Stimulated activated CD4-positive, alpha-beta T cell treated with anti-CD3 and anti-CD28 coated beads, Interleukin-12 subunit alpha, Interleukin-12 subunit beta, amount 100 ng/mL, for 4 hours (primary cell): ENCODE results near the gene WWC2.

ENCODE experiments used
- DNase-seq: peaks from one replicate; pipeline ENCODE4 v3.0.0-alpha.2; 2020

Gene WWC2

DNA sequence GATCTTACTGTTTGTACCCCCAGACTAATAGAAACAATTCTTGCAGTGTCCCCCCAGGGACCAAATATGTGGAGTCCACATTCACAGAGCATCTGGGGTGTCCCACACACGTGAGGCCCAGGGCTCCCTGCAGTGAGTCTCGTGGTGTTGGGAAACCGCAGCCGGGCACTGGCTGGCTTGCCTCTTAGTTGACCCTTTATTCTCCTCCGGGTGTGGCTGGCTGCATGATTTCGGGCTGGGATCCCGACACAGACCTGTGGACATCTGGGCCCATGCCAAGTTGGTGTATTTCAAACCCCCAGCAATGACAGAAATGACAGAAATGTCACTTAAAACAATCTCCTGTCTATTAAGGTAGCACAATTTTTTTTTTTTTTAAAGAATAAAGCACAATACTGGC is 238.8 kb downstream of the WWC2 start:
- DNase-seq = no peak

DNA sequence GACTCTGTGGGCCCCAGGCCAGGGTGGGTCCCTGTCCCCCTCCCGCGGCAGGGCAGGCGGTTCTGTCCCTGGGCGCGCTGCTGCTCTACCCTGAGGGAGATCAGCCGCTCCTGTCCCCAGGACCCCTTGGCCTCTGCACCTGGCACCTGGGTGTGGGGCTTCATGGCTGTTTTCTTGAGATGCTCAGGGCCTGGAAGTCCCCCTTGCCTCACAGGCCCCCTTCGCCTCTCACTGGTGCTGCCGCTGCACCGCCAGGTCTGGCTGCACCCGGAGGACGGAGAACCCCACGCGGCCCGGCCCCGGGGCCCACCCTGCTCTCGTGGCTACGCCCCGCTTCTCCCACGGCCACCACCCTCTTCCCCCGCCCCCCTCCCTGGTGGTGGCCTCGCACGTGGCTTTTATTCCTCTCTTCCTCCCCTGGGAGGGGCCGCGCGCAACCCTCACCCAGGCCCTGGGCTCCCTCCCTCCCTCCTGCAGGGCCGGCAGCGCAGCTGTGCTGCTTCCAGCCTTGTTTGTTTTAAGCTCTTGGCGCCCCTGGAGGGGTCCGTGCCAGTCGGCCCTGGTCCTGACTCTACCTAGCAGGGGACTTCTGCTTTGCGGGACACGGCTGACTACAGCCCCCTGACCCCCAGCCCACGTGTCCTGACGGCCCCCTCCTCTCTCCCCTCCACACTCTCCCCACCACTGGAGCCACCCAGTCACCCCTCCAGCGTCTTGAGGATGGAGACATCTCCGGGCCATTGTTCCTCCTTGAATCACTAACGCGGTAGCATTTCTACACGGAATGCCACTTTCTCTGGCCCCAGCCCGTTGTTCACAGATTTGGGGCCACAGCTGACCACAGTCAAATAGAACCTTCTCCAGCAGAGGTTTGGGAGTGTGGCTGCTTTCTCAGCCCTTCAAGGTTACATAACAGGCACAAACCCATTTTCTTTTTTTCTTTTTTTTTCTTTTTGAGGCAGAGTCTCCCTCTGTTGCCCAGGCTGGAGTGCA is 243.8 kb downstream of the WWC2 start:
- DNase-seq = no peak

DNA sequence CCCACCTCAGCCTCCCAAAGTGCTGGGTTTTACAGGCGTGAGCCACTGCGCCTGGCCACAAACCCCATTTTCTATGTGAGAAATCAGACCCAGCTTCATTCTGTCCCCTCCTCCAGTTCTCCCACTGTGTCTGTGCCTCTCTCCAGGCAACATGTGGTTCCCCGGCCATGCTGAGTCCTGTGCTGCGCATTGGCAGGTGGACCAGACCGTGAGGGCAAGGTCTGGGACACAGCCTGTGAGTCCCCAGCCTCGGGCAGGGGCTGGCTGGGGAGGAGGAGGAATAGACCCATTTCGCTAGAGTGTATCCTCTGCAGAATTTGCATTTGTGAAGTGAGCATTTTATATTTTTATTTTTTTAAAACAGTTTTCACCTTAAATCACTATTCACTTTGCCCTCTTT is 244.7 kb downstream of the WWC2 start:
- no peak for DNase-seq

DNA sequence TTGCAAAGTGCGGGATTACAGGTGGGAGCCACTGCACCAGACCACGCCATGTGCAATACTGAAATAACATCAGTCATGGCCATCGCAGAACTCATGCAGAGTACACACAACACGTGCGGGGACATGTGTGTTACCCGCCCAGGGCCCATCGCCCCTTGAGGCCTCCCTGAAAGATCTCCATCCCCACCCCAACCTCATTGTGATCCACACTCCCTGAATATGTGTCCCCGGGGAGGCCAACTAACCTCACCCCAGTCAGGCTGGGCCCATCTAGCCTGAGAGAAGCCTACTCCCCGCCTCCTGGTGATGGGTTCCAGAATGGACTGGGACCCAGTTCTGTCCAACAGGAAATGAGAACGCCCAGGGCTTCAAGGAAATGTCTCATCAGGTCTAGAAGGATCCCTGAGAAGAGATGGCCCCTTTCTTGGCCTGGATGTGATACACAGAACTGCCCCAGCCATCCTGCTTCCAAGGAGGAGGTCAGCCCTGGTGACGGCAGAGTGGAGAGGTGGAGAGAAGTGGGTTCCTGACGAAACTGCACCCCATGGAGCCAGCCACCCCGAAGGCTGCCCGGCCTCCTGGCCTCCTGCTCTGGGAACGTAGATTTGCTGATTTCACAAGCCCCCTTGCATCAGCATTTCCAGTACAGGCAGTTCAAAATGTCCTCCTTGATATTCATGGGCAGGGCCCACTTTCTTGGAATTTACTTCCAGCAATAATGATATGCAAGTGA is 245.6 kb downstream of the WWC2 start:
- DNase-seq = no peak

DNA sequence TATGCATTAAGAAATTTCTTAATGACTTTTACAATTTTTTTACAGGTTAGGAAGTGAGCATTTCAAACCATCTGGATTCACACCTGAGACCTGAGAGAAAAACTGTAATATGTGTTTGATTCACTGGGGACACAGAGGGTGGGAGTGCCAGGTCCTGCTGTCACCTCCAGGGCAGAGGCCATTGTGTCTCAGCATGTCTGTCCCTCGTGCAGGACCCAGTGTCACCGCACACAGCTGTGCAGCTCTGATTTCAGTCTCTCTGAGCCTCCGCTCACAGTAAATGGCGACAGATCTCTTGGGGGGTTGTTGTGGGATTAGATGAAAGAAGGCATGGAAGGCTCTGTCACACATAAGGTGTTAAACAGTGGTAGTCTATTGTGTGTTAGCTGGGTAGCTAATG is 246.2 kb downstream of the WWC2 start:
- DNase-seq = no peak

DNA sequence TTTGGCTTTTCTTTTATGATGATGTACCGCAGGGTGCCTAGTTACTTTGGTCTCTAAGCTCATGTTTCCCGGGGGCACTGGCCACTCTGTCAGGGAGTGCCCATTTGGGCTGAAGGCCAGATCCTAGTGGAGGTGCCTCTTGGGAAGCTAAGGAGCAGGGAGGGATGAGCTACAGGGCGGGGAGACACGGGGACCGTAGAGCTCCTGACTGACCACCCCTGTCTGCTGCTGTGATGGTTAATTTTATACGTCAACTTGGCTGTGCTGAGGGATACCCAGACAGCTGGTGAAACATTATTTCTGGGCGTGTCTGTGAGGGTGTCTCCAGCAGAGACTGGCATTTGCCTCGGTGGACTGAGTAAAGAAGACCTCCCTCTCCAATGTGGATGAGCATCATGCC is 248.1 kb downstream of the WWC2 start:
- no peak for DNase-seq

DNA sequence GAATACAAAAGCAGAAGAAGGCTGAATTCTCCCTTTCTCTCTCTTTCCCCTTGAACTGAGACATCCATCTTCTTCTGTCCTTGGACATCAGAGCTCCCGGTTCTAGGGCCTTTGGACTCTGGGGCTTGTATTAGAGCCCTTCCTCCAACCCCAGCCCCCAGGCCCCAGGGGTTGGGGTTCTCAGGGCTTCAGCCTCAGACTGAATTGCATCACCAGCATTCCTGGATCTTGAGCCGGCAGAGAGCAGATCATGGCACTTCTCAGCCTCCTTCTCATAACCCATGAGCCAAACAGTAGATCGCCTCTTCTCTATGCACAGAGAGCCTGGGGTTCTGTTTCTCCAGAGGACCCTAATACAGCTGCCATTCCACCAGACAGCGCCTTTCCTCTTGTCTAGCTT is 248.5 kb downstream of the WWC2 start:
- DNase-seq = no peak

DNA sequence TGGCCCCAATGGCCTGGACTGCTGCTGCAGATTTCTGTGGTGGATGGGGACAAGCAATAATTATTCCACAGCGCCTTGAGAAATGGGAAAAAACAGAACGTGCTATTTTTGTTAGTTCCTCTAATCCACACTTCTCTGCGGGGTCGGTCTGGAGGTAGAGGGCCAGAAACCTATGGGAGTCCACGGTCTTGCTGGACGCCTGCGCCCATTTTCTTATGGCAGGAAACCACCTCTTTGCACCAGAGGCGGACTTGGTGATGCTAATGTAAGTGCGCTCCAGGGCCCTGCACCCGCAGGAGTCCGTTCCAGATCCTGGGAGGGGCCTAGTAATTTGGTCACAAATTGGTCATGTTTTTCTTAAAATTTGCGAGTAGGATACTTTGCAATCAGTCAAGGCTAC is 249.1 kb downstream of the WWC2 start:
- DNase-seq = no peak

DNA sequence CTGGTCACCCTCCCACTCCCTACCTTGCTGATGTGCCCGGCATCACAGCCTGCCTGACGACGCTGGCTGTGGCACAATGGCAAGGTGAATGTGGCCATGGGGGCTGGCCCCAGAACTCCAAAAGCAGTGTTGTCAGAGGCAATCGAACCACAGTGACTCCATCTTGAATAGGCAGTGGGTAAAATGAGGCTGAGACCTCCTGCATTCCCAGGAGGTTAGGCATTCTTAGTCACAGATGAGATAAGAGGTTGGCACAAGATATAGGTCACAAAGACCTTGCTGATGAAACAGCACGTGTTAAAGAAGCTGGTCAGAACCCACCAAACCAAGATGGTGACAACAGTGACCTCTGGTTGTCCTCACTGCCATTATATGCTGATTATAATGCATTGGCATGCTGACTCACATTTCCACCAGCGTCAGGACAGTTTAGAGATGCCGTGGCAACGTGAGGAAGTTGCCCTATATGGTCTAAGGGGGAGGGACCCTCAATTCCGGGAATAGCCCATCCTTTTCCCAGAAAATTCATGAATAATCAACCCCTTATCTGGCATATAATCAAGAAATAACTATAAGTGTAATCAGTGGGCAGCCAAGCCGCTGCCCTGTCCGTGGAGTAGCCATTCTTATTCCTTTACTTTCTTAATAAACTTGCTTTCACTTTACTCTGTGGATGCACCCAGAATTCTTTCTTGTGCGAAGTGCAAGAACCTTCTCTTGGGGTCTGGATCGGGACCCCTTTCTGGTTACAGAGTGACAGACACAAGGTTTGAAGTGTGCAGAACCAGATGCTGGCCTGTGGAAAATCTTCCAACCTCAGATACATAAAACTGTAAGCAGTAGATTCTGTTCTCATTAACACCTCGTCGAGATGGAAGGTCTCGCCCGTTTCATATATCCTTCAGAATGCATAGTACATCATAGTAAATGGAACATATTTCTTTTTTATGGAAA is 249.9 kb downstream of the WWC2 start:
- no peak for DNase-seq

DNA sequence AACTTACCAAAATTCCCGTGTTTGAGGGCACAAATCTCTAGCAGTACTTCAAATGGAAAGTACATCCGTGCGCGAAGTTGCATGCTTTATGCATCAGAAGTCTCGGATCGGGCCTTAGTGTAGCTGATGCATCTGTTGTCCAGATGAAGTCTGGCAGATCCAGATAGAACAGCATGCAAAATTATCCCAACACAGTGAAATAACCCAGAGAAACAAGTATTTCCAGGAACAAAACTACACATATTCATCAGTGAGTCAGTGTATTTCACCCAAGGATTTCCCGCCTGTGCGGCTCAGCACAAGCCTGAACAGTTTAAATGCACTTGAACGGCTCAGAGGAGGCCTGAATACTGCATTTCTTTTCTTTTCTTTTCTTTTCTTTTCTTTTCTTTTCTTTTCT is 250.6 kb downstream of the WWC2 start:
- no peak for DNase-seq

DNA sequence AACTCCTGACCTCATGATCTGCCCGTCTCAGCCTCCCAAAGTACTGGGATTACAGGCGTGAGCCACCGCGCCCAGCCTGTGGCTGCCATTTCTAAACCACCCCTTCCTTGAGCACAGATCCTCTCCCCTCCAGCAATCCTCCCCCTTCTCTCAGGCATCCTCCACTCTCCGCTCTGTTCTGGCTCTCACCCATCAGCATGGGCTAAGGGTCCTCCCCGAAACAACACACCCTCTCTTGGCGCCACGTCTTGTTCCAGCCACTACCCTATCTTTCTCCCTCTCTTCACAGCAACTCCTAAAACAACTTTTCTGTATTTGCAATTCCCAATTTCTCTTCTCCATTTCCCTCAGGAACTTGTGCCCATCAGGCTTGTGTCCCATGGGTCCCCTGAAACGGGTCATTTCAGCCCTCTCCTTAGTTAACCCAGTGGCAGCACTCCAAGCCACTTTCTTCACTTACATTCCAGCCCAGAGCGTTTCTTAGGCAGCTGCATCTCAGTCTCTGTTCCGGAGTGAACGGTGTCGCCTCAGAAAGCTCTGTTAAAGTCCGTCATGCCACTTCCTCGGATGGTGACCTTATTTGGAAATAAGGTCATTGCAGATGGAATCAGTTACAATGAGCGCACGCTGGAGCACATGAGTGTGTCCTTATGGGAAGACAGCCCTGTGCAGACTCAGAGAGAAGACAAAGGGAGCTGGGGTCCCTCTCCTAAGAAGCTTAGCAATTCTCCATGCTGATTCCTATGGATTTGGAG is 251.4 kb downstream of the WWC2 start:
- no peak for DNase-seq

DNA sequence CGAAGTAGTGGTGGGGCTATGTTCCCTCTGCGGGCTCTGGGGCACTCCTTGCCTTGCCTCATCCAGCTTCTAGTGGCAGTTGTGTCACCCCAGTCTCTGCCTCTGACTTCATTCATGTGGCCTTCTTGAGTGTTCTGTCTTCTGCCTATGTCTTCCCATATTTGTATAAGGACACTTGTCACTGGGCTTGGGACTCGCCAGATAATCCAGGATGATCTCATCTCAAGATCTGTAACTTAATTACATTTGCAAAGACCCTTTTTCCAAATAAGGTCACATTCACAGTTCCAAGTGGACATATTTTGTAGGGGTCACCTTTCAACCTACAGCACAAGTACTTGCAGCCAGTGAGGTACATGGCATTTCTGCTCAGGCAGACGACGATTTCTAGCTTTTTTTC is 253.5 kb downstream of the WWC2 start:
- DNase-seq = no peak

DNA sequence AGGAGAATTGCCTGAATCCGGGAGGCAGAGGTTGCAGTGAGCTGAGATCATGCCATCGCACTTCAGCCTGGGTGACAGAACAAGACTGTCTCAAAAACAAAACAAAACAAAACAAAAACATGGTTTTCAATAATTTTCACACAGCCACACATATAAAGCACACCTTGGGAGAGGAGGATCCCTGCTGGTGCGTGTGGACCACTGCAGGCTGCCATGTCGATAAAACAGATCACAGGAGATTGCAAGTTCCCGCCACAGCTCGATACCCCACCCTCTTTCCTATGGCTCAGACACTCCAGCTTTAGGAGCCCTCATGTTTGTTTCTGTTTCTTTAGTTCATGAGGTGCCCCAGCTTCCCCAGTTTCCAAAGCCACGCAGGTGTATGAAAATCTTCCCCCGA is 254.5 kb downstream of the WWC2 start:
- no peak for DNase-seq

DNA sequence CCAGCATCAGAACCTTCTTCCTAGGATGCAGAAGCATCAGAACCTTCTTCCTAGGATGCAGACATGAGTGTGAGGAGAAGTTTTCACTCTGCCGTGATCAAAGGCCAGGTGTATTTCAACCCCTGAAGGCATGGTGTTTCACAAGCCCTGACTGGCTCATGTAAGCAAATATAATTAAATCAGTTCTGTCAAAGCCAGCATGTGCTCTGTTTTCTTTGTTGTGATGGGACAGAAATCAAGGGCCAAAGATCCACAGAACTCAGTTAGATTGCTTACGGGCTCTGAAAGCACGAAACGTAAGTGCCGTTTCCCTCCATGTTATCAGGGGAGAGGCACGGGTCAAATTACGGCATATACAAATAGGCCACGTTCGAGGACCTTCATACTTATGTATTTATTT is 255.2 kb downstream of the WWC2 start:
- DNase-seq = no peak

DNA sequence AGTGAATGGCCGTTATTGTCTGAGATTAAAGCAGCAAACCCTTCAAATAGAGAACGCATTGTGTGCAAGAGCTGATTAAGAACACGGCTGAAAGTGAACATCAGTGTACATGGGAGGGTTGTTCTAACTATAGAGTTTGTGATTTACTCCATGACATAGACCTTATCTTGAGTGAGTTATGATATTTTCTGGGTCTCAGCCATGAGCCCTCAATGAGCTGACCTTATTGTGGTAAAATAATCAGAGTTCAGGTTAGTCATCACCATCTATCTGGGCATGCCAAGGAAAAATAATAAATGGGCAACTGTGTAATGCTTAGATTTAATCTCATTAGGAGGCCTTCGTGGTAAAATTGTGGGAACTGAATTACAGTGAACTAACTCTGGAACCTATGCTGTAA is 256.3 kb downstream of the WWC2 start:
- no peak for DNase-seq

DNA sequence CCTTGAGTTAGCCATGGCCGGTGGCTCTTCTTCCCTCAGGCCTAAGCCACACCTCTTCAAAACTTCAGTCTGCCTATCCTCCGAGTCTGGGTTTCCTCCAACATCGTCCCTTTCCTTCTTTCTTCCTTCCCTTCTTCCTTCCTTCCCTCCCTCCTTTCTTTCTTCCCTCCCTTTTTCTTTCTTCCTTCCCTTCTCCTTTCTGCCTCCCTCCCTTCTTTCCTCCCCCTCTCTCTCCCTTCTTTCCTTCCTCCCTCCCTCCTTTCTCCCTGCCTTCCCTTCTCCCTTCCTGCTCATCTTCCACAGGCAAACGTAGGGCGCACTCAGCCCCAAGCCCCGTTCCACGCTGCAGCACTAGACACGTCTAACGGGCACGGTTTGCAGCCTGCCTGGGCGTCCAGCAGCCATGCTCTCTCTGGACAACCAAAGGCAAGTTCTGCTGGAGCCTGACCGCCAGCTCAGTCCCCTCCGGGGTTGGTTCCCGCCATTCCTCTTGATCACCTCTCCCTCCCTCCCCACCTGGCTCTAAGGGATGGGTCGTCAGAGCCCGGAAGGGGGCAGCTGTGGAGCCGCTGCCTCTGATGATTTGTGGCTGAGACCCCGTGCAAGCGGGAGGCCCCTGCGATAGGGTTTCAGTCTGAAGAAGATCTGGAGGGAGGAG is 257.2 kb downstream of the WWC2 start:
- DNase-seq = no peak

DNA sequence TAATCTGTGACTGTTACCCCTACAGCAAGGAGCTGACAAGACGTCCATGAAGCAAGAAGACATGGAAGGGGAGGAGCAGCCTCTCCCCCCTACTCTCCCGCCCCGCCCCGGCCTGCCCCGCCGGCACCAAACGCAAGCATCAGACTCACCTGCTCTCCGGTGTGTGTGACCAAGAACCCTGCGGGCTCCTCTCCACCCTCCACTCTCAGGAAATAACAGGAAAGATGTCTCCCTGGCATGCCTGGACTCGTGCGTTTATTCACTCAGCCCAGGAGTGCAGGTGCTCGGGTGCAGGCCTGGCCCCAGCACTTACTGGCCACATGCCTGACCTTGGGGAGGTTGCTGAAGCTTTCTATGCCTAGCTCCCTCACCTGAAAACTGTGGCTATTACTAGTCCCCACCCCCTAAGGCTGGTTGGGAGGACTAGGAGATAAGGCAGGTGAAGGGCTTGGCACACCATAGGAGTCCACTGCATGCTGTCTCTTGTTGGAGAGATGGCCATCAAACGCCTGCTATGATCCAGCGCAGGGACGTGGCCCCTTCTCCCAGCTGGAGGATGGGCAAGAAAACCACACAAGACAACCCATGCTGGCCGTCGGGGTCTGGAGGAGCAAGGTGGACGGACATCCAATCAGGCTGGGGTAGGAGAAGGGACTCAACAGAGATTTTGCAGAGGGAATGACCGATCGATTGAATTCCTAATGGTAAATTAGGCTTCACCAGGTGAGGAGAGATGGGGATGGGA is 258.0 kb downstream of the WWC2 start:
- no peak for DNase-seq

DNA sequence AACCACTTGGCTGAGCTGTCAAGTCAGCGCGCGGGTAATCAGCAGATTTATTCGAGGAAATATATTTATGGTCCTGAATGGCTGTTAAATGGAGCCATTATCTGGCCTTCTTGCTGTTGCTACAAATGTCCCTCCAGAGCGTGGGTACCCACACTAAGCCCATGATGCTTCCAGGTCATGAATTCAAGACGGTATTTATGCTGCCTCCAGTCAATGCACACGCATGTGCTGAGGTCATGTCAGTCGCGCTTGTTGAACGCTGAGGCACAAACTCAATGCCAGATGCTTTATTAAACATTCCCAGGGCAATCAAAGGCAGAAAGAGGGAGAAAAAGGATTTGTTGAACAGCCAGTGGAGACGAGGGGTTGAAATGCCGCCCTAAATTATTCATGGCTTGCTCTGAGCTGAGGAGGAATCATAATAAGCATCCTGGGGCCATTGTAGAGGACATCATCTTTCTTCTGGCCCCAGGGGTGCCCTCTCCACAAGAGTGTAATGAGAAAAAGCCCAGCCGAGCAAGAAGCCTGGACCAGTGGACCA is 259.2 kb downstream of the WWC2 start:
- DNase-seq = no peak

DNA sequence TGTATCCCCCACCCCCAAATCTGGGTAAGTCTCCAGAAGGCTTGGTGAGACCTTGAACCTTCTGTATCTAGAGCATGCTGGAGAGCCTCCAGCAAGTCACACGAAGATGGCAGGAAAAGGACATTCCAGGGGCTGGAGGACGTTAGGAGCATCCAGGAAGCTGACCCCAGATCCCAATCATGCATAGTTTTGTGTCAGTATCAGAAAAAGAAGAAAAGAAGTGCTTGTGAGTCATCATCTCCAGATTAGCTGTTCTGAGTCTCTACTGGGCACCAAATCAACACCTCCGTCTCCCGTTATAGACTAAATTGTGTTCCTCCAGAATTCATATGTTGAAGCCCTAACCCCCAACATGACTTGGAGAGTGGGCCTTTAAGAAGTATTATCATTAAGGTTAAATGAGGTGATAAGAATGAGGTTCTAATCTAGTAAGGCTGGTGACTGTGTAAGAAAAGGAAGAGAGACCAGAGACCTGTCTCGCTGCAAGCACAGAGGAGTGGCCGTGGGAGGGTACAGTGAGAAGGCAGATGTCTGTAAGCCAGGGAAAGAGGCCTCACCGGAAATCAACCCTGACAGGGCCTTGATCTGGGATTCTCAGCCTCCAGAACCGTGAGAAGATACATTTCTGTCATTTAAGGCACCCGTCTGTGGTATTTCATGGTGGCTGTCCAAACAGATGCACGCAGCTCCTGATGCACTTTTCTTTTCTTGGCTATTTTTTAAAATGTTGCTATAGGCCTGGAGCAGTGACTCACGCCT is 261.3 kb downstream of the WWC2 start:
- no peak for DNase-seq

DNA sequence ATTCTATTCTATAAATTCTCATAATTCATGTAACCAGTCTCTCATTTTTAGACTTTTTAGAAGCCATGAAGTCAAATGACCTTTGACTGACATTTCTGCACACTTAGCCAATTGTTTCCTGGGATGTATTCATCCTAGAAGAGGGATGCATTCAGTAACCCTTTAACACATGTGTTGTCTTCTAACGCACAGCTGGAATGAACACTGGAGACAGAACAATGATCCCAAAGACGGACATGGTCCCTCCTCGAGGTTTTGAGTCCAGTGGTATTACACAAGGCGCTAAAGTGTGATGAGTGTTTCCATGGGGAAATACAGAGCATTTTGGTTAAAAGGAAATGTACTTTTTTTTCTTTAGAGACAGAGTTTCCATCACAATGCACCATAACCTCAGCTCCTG is 263.0 kb downstream of the WWC2 start:
- no peak for DNase-seq
